ENCODE measurements around the gene PRSS36. TPM values are rescaled to one million over a fixed set of nuclear protein-coding genes. Genes with fewer than 3 reads are reported as not detected.

The PRSS36 gene
- total RNA-seq, 1 donor from 2014 or later: 0.99 TPM

GRCh38 chr16:31099860-31100638 lies 49.8 kb downstream of the PRSS36 start:
- no peak for DNase-seq

- peak; percentile 85 for DNase-seq
Observed at GRCh38 chr16:31094424-31095120, 55.3 kb downstream of the PRSS36 start, which contains the start of gene VKORC1. TSS of gene VKORC1 (minus strand) at chr16:31094797. CDS start at chr16:31094729, 68 bp downstream.

- no peak for DNase-seq
Observed at GRCh38 chr16:31094088-31094423, 55.8 kb downstream of the PRSS36 start.

- DNase-seq: no peak
Observed at GRCh38 chr16:31093132-31093703, 56.6 kb downstream of the PRSS36 start.

DNA sequence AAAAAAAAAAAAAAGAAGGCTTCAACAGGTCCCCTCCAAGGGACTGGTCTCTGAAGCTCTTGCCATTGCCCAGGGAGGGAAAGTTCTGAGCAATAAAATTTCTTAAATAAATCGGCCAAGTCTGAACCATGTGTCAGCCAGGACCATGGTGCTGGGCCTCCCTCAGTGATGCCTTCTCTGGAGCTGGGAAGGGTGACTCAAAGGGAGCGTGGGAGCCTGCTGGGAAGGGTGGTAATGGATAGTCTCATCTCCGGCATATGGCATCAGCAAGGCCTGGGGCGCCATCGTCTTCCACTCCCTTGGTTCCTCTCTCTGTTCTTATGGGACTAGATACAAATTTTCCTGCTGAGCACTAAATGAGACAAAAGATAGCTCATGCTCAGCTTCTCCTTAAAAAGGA lies 57.5 kb downstream of the PRSS36 start:
- DNase-seq: no peak

- DNase-seq: no peak
Observed at GRCh38 chr16:31090540-31090939, 59.3 kb downstream of the PRSS36 start.

GRCh38 chr16:31089199-31089598 lies 60.7 kb downstream of the PRSS36 start:
- DNase-seq: no peak

Small RNA genes lying within 50 kb of the gene (small RNA-seq; reads per million reads assigned to genes)
- gene AC009088.4 (ENCODE audit: low replicate concordance) (not detected), gene NDUFA3P6 (ENCODE audit: low replicate concordance) (not detected)

Other genes starting within 250 kb of the PRSS36 start
- gene FBXL19, start 226.5 kb downstream of the PRSS36 start, total RNA-seq: 9.8 TPM
- gene ORAI3, start 201.0 kb downstream of the PRSS36 start, total RNA-seq: 10.3 TPM
- 4.1 TPM for gene SETD1A, start 192.3 kb downstream of the PRSS36 start, total RNA-seq
- gene HSD3B7, start 164.9 kb downstream of the PRSS36 start, total RNA-seq: 8.5 TPM
- gene STX1B, start 139.4 kb downstream of the PRSS36 start, total RNA-seq: 0.89 TPM
- gene STX4, start 116.5 kb downstream of the PRSS36 start, total RNA-seq: 26.3 TPM
- gene ZNF668, start 75.8 kb downstream of the PRSS36 start, total RNA-seq: 3.5 TPM
- gene ZNF646, start 75.6 kb downstream of the PRSS36 start, total RNA-seq: 8.9 TPM
- gene PRSS53, start 61.1 kb downstream of the PRSS36 start, total RNA-seq: 1.5 TPM
- 37.4 TPM for gene VKORC1, start 55.3 kb downstream of the PRSS36 start, total RNA-seq
- 10.4 TPM for gene BCKDK, start 41.7 kb downstream of the PRSS36 start, total RNA-seq
- gene KAT8, start 32.4 kb downstream of the PRSS36 start, total RNA-seq: 41.3 TPM
- gene PRSS8, start 14.3 kb downstream of the PRSS36 start, total RNA-seq: 9.6 TPM
- 84.9 TPM for gene FUS, start 30.1 kb upstream of the PRSS36 start, total RNA-seq
- gene PYCARD, start 52.7 kb upstream of the PRSS36 start, total RNA-seq: 38.9 TPM
- gene TRIM72, start 64.1 kb upstream of the PRSS36 start, total RNA-seq: 4.4 TPM
- gene PYDC1, start 67.1 kb upstream of the PRSS36 start, total RNA-seq: 2.8 TPM
- gene ITGAM, start 109.9 kb upstream of the PRSS36 start, total RNA-seq: 9.8 TPM
- gene ITGAX, start 205.1 kb upstream of the PRSS36 start, total RNA-seq: 3.3 TPM
- 0.10 TPM for gene ITGAD, start 243.3 kb upstream of the PRSS36 start, total RNA-seq